HG03354 (cell line): ENCODE data around the gene TOMM70.
"Not testable (repeated sequence)": the region's sequence is repeated elsewhere in the genome, so short reads cannot be mapped to it uniquely, and the experiment has no call there.

ENCODE experiments used
- ATAC-seq: cut with Tn5 transposase; IDR thresholded peaks from one replicate; pipeline ENCODE4 v1.9.1; 2021; ENCODE audit warnings: mild to moderate bottlenecking; ENCODE audit not compliant: unreplicated experiment, poor library complexity, severe bottlenecking

TOMM70 gene

DNA sequence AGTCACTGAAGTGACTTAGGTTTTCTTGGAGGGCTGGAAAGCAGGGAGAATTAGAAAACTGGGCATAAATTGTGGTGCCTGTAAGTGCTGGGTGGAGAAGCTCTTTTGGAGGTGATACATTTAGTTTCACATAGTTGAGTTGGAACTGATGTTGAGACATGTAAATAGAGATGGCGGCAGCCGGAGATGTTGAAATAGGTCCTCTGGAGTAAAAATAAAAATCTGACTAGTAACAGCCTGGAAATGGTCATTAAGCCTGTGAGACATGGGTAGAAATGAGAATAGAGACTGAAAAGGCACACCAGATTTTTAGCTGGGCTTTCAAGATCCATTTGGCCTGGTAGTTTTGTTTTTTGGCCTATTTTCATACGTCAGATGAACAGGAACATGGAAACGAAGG, 69.2 kb downstream of the TOMM70 start:
- no peak for ATAC-seq

DNA sequence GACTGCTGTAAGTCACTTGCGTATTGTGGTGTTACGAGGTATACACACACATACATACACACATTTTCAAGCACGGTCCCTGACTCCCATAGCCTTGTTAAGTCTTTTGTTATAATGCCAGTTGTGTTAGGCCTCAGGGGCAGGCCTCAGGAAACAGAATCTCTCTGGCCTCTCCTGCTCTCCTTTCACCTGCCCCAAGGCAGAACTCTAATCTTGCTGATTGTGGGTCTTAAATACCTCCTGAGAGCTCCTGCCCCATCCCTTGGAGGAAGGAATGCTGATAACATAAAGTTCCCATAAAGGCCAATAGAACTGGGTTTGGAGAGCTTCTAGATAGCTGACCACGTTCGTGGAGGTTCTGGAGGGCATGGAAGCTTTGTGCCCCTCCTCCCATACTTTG, 70.2 kb downstream of the TOMM70 start:
- no peak for ATAC-seq

GRCh38 chr3:100329800-100330489, 70.9 kb downstream of the TOMM70 start:
- no peak for ATAC-seq

GRCh38 chr3:100327377-100327776, 73.5 kb downstream of the TOMM70 start:
- not testable (repeated sequence) for ATAC-seq

- ATAC-seq, result no peak
Measured at GRCh38 chr3:100325827-100326226, 75.1 kb downstream of the TOMM70 start.

- no peak for ATAC-seq
Measured at GRCh38 chr3:100324044-100324443, 76.8 kb downstream of the TOMM70 start.

DNA sequence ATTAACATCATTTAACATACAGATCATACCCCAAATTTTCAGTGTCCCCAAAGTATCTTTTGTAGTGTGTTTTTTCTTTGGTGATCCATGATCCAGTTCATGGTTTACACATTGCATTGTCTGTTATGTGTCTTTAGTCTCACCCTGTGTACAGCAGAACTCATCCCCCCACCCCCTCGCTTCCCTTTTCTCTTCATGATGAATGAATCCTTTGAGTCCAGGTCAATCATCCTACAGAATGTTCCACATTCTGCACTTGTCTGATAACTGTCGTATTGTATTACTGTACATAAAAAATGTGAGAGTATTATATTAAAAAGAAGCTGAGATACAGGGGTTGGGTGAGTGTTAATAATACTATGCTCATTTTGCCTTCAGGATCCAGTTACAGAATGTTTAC, 80.9 kb downstream of the TOMM70 start:
- no peak for ATAC-seq

- ATAC-seq, result peak; percentile 72
Measured at GRCh38 chr3:100317912-100318311, 83.0 kb downstream of the TOMM70 start.

- ATAC-seq, result peak; percentile 84
Measured at GRCh38 chr3:100316641-100317069, 84.2 kb downstream of the TOMM70 start.
